RWPE1 (cell line): Measurements from ENCODE around the gene BRINP1.

Experiments
- CTCF ChIA-PET: fragments of 350-600 bp; sonication (Branson Sonifier 250); formaldehyde crosslinking; extraction: SDS; loops from one replicate; lab custom pipeline; 2021; lab: Yijun Ruan, JAX
- POLR2A ChIA-PET: fragments of 400-600 bp; formaldehyde crosslinking; extraction: SDS; loops from one replicate; lab custom pipeline; 2020; ENCODE audit warnings: antibody characterized with exemption; ENCODE audit not compliant: low non-redundant PET; lab: Yijun Ruan, JAX
- DNase-seq: peaks from one replicate; pipeline ENCODE4 v3.0.0; 2012; ENCODE audit warnings: low spot score
- H3K27ac ChIP-seq: fragments of 450-650 bp; 2 replicates; pipeline ENCODE4 v1.5.1; 2017
- CTCF ChIP-seq: fragments of 450-650 bp; conservative IDR thresholded peaks from 2 replicates; pipeline ENCODE4 v1.5.1; 2017; ENCODE audit warnings: low read depth, mild to moderate bottlenecking

Gene BRINP1

GRCh38 chr9:119273325-119273904, 95.8 kb downstream of the BRINP1 start:
- DNase-seq, result no peak
- POLR2A ChIA-PET, result no interaction called here
- no peak for TF ChIP-seq CTCF
- no peak overlapping the region for H3K27ac ChIP-seq
- CTCF ChIA-PET, result no interaction called here

GRCh38 chr9:119272500-119273211, 96.6 kb downstream of the BRINP1 start:
- no peak for TF ChIP-seq CTCF
- ChIA-PET CTCF (interaction anchor here (0.6 kb wide), 1 partner anchor 745 kb away, joined by 8 read pairs; no protein-coding TSS in a partner anchor), POLR2A (no interaction called here)
- no peak for DNase-seq
- no peak overlapping the region for H3K27ac ChIP-seq

GRCh38 chr9:119268985-119269384, 100.2 kb downstream of the BRINP1 start:
- ChIA-PET CTCF (no interaction called here), POLR2A (no interaction called here)
- no peak overlapping the region for H3K27ac ChIP-seq
- no peak for DNase-seq
- no peak for TF ChIP-seq CTCF

GRCh38 chr9:119264165-119264564, 105.1 kb downstream of the BRINP1 start:
- H3K27ac ChIP-seq, result no peak overlapping the region
- no peak for DNase-seq
- ChIA-PET CTCF (no interaction called here), POLR2A (no interaction called here)
- TF ChIP-seq CTCF, result no peak

- ChIA-PET POLR2A (no interaction called here), CTCF (interaction anchor here (0.5 to 0.7 kb wide), 2 partner anchors 205 to 243 kb away, joined by 5 to 6 read pairs; no protein-coding TSS in a partner anchor)
- TF ChIP-seq CTCF, result no peak
- no peak for DNase-seq
- H3K27ac ChIP-seq, result no peak overlapping the region
These were observed 111.6 kb downstream of the BRINP1 start for GRCh38 chr9:119257592-119257991.

- POLR2A ChIA-PET, result no interaction called here
- H3K27ac ChIP-seq, result no peak overlapping the region
- no peak for TF ChIP-seq CTCF
- CTCF ChIA-PET, result no interaction called here
- DNase-seq, result no peak
These were observed 114.1 kb downstream of the BRINP1 start for GRCh38 chr9:119255116-119255515.
